GM21360 (cell line): ENCODE results near the gene GORASP2.
A peak's percentile ranks its signal among the peaks of the same experiment; 100 is the strongest.

Experiments
- ATAC-seq: cut with Tn5 transposase; IDR thresholded peaks from one replicate; pipeline ENCODE4 v1.9.1; 2021; ENCODE audit warnings: mild to moderate bottlenecking, moderate library complexity; ENCODE audit not compliant: unreplicated experiment

GORASP2 gene

GRCh38 chr2:170922634-170923494 lies 6.2 kb upstream of the GORASP2 start:
- no peak for ATAC-seq

- ATAC-seq = no peak
Measured at GRCh38 chr2:170923799-170924198, 5.3 kb upstream of the GORASP2 start.

GRCh38 chr2:170924969-170925368 lies 4.1 kb upstream of the GORASP2 start:
- ATAC-seq = no peak

- ATAC-seq = no peak
Measured at GRCh38 chr2:170925923-170926322, 3.1 kb upstream of the GORASP2 start.

GRCh38 chr2:170926743-170927297 lies 2.2 kb upstream of the GORASP2 start:
- no peak for ATAC-seq

- no peak for ATAC-seq
Measured at GRCh38 chr2:170928036-170928823, 823 bp upstream of the GORASP2 start.

GRCh38 chr2:170929686-170930050 lies 615 bp downstream of the GORASP2 start:
- ATAC-seq = no peak

- ATAC-seq = no peak
Measured at GRCh38 chr2:170930131-170930990, 1.3 kb downstream of the GORASP2 start.

- ATAC-seq = no peak
Measured at GRCh38 chr2:170930991-170931266, 1.9 kb downstream of the GORASP2 start.

- no peak for ATAC-seq
Measured at GRCh38 chr2:170932166-170932565, 3.1 kb downstream of the GORASP2 start.

GRCh38 chr2:170932948-170933347 lies 3.9 kb downstream of the GORASP2 start:
- no peak for ATAC-seq

GRCh38 chr2:170937709-170938379 lies 8.8 kb downstream of the GORASP2 start:
- ATAC-seq = no peak

- no peak for ATAC-seq
Measured at GRCh38 chr2:170940066-170940465, 11.0 kb downstream of the GORASP2 start.

GRCh38 chr2:170942615-170943014 lies 13.6 kb downstream of the GORASP2 start:
- ATAC-seq = no peak

GRCh38 chr2:170943041-170943440 lies 14.0 kb downstream of the GORASP2 start:
- ATAC-seq = no peak

- no peak for ATAC-seq
Measured at GRCh38 chr2:170943596-170943995, 14.5 kb downstream of the GORASP2 start.

GRCh38 chr2:170944545-170944944 lies 15.5 kb downstream of the GORASP2 start:
- no peak for ATAC-seq

- ATAC-seq = no peak
Measured at GRCh38 chr2:170949415-170949814, 20.4 kb downstream of the GORASP2 start.

GRCh38 chr2:170950221-170950761 lies 21.2 kb downstream of the GORASP2 start:
- peak; percentile 79 for ATAC-seq

GRCh38 chr2:170953941-170954340 lies 24.9 kb downstream of the GORASP2 start:
- no peak for ATAC-seq
